B cell (primary cell): ENCODE results near the gene TRAF3. TPM values are rescaled to one million over a fixed set of nuclear protein-coding genes. Genes with fewer than 3 reads are reported as not detected.

Experiments used
- ATAC-seq: fragments of 200-7000 bp; cut with Tn5 transposase; one replicate; pipeline ENCODE4 v1.10.0; 2021; ENCODE audit warnings: low read depth, mild to moderate bottlenecking, moderate number of reproducible peaks, moderate library complexity
- CTCF ChIA-PET: fragments of 350-600 bp; sonication (Branson Sonifier 250); formaldehyde crosslinking; loops from one replicate; lab custom pipeline; 2021; ENCODE audit warnings: antibody characterized with exemption, inconsistent platforms; lab: Charles Lee
- POLR2A ChIA-PET: fragments of 350-600 bp; sonication (Branson Sonifier 250); formaldehyde crosslinking; loops from one replicate; lab custom pipeline; 2021; ENCODE audit warnings: antibody characterized with exemption; lab: Charles Lee
- DNase-seq: peaks from one replicate; pipeline ENCODE4 v3.0.0; 2013
- H2AFZ ChIP-seq: 2 replicates; pipeline ENCODE4 v1.6.1; 2012; ENCODE audit warnings: mild to moderate bottlenecking, low read depth, low read length; ENCODE audit not compliant: insufficient read depth, poor library complexity, severe bottlenecking
- H3K27ac ChIP-seq, 2 donors: 1 replicate in 1 of 2; 2 replicates in 1 of 2; pipeline ENCODE4 v1.5.1; 2012 to 2013; ENCODE audit warnings: low read length in 2 of 2, mild to moderate bottlenecking in 2 of 2, moderate library complexity in 1 of 2
- H3K27me3 ChIP-seq, 4 experiments: fragments of 200-600 bp in 1 of 4; sonication (generic) in 1 of 4; replicated peaks in 1 of 4; 1 replicate in 2 of 4; 2 replicates in 2 of 4; pipeline versions ENCODE4 v1.6.1 to v1.7.0; 2013 to 2016; ENCODE audit warnings: low read length in 3 of 4, mild to moderate bottlenecking in 2 of 4, mixed read lengths in 1 of 4, moderate library complexity in 1 of 4; ENCODE audit not compliant: insufficient read depth in 4 of 4, control insufficient read depth in 3 of 4; ENCODE audit errors: control extremely low read depth in 1 of 4
- H3K36me3 ChIP-seq, 2 experiments: replicated peaks in 1 of 2; 1 replicate in 1 of 2; 2 replicates in 1 of 2; pipeline versions ENCODE4 v1.6.1 to v1.7.1; 2013; ENCODE audit warnings: low read length in 1 of 2; ENCODE audit not compliant: insufficient read depth in 2 of 2, control insufficient read depth in 1 of 2; ENCODE audit errors: control extremely low read depth in 1 of 2, extremely low read depth in 1 of 2
- H3K4me1 ChIP-seq, 2 donors: fragments of 200-600 bp in 1 of 2; sonication (generic) in 1 of 2; 1 replicate in 1 of 2; 2 replicates in 1 of 2; pipeline versions ENCODE4 v1.5.1 to v1.6.1; 2013 to 2017; ENCODE audit warnings: low read length in 2 of 2; ENCODE audit not compliant: control insufficient read depth in 2 of 2, insufficient read depth in 2 of 2
- H3K4me2 ChIP-seq: replicated peaks from 2 replicates; pipeline ENCODE3; 2012; ENCODE audit warnings: mild to moderate bottlenecking, low read depth, low read length; ENCODE audit not compliant: poor library complexity, severe bottlenecking
- H3K4me3 ChIP-seq, 5 experiments: fragments of 200-600 bp in 1 of 5; sonication (generic) in 1 of 5; 1 replicate in 3 of 5; 2 replicates in 2 of 5; pipeline versions ENCODE4 v1.5.1 to v1.7.0; 2011 to 2016; ENCODE audit warnings: low read length in 4 of 5, mild to moderate bottlenecking in 4 of 5, low read depth in 2 of 5, control low read depth in 1 of 5, moderate library complexity in 1 of 5; ENCODE audit not compliant: insufficient read depth in 1 of 5; ENCODE audit errors: control extremely low read depth in 1 of 5, extremely low read depth in 1 of 5
- H3K79me2 ChIP-seq: fragments of 200-600 bp; sonication (generic); one replicate; pipeline ENCODE4 v1.6.0; 2016; ENCODE audit warnings: low read length; ENCODE audit not compliant: control insufficient read depth, insufficient read depth
- H3K9ac ChIP-seq: fragments of 200-600 bp; sonication (generic); 2 replicates; pipeline ENCODE4 v1.6.1; 2017; ENCODE audit warnings: mild to moderate bottlenecking, low read length, moderate library complexity
- H3K9me3 ChIP-seq, 3 donors: one replicate each; pipeline versions ENCODE4 v1.6.1 to v1.7.1; 2013; ENCODE audit warnings: low read length in 2 of 3; ENCODE audit not compliant: control insufficient read depth in 2 of 3, insufficient read depth in 1 of 3; ENCODE audit errors: control extremely low read depth in 1 of 3
- H4K20me1 ChIP-seq: 2 replicates; pipeline ENCODE4 v1.6.0; 2012; ENCODE audit warnings: mild to moderate bottlenecking, low read length; ENCODE audit not compliant: insufficient read depth, control insufficient read depth, poor library complexity, severe bottlenecking
- H3K27ac Mint-ChIP-seq: one replicate; pipeline ENCODE4 v1.8.0; 2021; ENCODE audit warnings: mixed read lengths
- H3K27me3 Mint-ChIP-seq: one replicate; pipeline ENCODE4 v1.8.0; 2021; ENCODE audit warnings: mixed read lengths
- H3K4me1 Mint-ChIP-seq: one replicate; pipeline ENCODE4 v1.8.0; 2021; ENCODE audit warnings: mixed read lengths
- H3K4me3 Mint-ChIP-seq: one replicate; pipeline ENCODE4 v1.8.0; 2021; ENCODE audit warnings: mixed read lengths
- H3K9me3 Mint-ChIP-seq: one replicate; pipeline ENCODE4 v1.8.0; 2022; ENCODE audit warnings: mixed read lengths; ENCODE audit not compliant: insufficient read depth
- EZH2 ChIP-seq: IDR thresholded peaks from 2 replicates; pipeline ENCODE4 v1.6.1; 2012; ENCODE audit warnings: borderline replicate concordance, low read depth, mild to moderate bottlenecking, moderate library complexity, low read length; ENCODE audit not compliant: insufficient read depth, poor library complexity, severe bottlenecking
- WGBS: methylation state at CpG from one replicate; pipeline ENCODE4 v1.1.5; 2013; ENCODE audit warnings: missing lambda C conversion rate; ENCODE audit not compliant: insufficient coverage; 5-methylcytosine and 5-hydroxymethylcytosine counted together
- intact Hi-C: fragments of 100-400 bp; cut with micrococcal nuclease; formaldehyde crosslinking; loops from one replicate; pipeline ENCODE4 v1.10.0; 2022
- polyA plus RNA-seq: library from polyadenylated mRNA; depleted of rRNA; stranded (reverse); fragments of >200 nt; gene quantifications from 2 replicates; pipeline ENCODE4 v1.2.3, GENCODE V29; 2012
- total RNA-seq, 2 donors: library from RNA; stranded (reverse); fragments of 120-200 nt in 1 of 2; gene quantifications; 1 replicate in 1 of 2; 2 replicates in 1 of 2; pipeline versions ENCODE4 v1.2.3 to v1.2.4, GENCODE V29; 2013 to 2022
- TF ChIP-seq, protein P1 (sequence below): fragments of 200-600 bp; IDR thresholded peaks from one replicate; pipeline ENCODE4 v1.8.0; 2022; ENCODE audit warnings: antibody characterized with exemption, mild to moderate bottlenecking

The TRAF3 gene
- total and polyA plus RNA-seq, 2 donors (not counting 1 experiment from before 2014, with no cell fraction given), result 42.8 to 89.8 TPM

GRCh38 chr14:102909462-102909861 is 132.2 kb downstream of the TRAF3 start:
- H3K27me3 Mint-ChIP-seq, result no peaks in the 10 kb centered on the region
- peaks cover 36% of the 10 kb centered on the region for H3K79me2 ChIP-seq
- WGBS, result 89% methylated on average over 10 of the region's 10 CpGs
- peak overlapping the region; percentile 6 for H3K27ac Mint-ChIP-seq
- DNase-seq (no peak), ATAC-seq (no peak)
- peaks cover 0 to 50% of the 10 kb centered on the region in 2 experiments for H3K36me3 ChIP-seq
- no peaks in the 10 kb centered on the region for H3K9me3 ChIP-seq
- peaks cover 26 to 34% of the 10 kb centered on the region in 2 donors for H3K4me1 ChIP-seq
- TF ChIP-seq EZH2, result no peak
- TF ChIP-seq, protein P1, sequence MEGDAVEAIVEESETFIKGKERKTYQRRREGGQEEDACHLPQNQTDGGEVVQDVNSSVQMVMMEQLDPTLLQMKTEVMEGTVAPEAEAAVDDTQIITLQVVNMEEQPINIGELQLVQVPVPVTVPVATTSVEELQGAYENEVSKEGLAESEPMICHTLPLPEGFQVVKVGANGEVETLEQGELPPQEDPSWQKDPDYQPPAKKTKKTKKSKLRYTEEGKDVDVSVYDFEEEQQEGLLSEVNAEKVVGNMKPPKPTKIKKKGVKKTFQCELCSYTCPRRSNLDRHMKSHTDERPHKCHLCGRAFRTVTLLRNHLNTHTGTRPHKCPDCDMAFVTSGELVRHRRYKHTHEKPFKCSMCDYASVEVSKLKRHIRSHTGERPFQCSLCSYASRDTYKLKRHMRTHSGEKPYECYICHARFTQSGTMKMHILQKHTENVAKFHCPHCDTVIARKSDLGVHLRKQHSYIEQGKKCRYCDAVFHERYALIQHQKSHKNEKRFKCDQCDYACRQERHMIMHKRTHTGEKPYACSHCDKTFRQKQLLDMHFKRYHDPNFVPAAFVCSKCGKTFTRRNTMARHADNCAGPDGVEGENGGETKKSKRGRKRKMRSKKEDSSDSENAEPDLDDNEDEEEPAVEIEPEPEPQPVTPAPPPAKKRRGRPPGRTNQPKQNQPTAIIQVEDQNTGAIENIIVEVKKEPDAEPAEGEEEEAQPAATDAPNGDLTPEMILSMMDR, result no peak
- ChIA-PET POLR2A (no interaction called here), CTCF (no interaction called here)
- H3K4me3 ChIP-seq, result no peak overlapping the region
- H3K4me2 ChIP-seq, result no peak overlapping the region
- H3K27me3 ChIP-seq, result no peaks in the 10 kb centered on the region
- peaks cover 30% of the 10 kb centered on the region for H3K4me1 Mint-ChIP-seq
- H3K4me3 Mint-ChIP-seq, result no peak overlapping the region
- no peaks in the 10 kb centered on the region for H3K9me3 Mint-ChIP-seq
- no peak overlapping the region for H3K27ac ChIP-seq
- intact Hi-C loops, result no loop called here
- peaks cover 12% of the 10 kb centered on the region for H4K20me1 ChIP-seq
- no peak overlapping the region for H2AFZ ChIP-seq
- H3K9ac ChIP-seq, result no peak overlapping the region

- H3K27ac ChIP-seq, result no peak overlapping the region
- no peaks in the 10 kb centered on the region for H3K27me3 Mint-ChIP-seq
- peaks cover 30 to 39% of the 10 kb centered on the region in 2 donors for H3K4me1 ChIP-seq
- no peak overlapping the region for H3K27ac Mint-ChIP-seq
- no peak overlapping the region for H3K9ac ChIP-seq
- H4K20me1 ChIP-seq, result peaks cover 12% of the 10 kb centered on the region
- no peak overlapping the region for H3K4me3 Mint-ChIP-seq
- WGBS, result 94% methylated on average over 6 of the region's 10 CpGs
- peaks cover 35% of the 10 kb centered on the region for H3K4me1 Mint-ChIP-seq
- H3K9me3 ChIP-seq, result no peaks in the 10 kb centered on the region
- no peak overlapping the region for H2AFZ ChIP-seq
- H3K4me2 ChIP-seq, result no peak overlapping the region
- peaks cover 35% of the 10 kb centered on the region for H3K79me2 ChIP-seq
- ATAC-seq (no peak), DNase-seq (no peak)
- no peaks in the 10 kb centered on the region for H3K9me3 Mint-ChIP-seq
- TF ChIP-seq, protein P1, result no peak
- TF ChIP-seq EZH2, result no peak
- no peak overlapping the region for H3K4me3 ChIP-seq
- peaks cover 0 to 49% of the 10 kb centered on the region in 2 experiments for H3K36me3 ChIP-seq
- no peaks in the 10 kb centered on the region for H3K27me3 ChIP-seq
- ChIA-PET POLR2A (no interaction called here), CTCF (no interaction called here)
- intact Hi-C loops, result no loop called here
Observed at GRCh38 chr14:102909911-102910310, 132.7 kb downstream of the TRAF3 start.
